GM19328 (cell line): ENCODE results near the gene TIMM17B.

Experiments
- ATAC-seq: cut with Tn5 transposase; IDR thresholded peaks from one replicate; pipeline ENCODE4 v1.9.1; 2021; ENCODE audit warnings: mild to moderate bottlenecking, moderate library complexity; ENCODE audit not compliant: unreplicated experiment

The TIMM17B gene

DNA sequence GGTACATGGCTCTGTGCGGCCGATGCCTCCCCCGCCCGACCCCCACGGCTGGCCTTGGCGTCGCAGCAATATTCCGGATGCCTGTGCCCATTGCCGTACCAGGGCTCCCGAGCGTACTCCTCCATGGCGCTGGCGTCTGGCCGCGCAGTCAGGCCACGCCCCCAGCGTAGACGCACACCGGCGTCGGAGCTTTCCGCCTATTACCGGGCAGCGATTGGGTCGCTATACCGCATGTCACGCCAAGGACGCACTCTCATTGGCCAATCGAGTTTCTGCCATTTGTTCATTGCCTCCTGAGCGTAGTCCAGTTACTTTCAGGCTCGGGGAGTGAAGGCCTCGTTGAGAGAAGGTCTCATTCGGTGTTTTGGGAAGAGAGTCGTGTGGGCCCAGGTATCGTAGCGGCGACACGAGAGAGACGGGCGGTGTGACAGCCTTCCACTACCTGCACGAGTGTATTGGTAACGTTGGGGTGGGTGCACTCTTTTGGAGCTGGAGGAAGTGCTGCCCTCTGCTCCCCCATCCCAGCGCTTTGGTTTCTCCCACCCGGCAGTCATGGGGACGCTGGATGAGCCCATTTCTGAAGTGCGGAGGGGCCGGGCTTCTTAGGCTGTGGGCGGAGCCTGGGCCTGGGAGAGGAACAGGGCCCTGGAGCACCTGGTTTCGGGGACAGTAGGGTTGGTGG is at the start of gene TIMM17B, which contains the start of gene PQBP1:
Gene TIMM17B, minus strand, starts transcription at position 144 of the 682 bp plus-strand sequence. Its CDS starts 19 bp downstream, at position 125.
Gene PQBP1, plus strand, starts transcription at position 306 of the 682 bp plus-strand sequence. CDS start 580 bp downstream, outside the sequence.
- peak; percentile 82 for ATAC-seq

DNA sequence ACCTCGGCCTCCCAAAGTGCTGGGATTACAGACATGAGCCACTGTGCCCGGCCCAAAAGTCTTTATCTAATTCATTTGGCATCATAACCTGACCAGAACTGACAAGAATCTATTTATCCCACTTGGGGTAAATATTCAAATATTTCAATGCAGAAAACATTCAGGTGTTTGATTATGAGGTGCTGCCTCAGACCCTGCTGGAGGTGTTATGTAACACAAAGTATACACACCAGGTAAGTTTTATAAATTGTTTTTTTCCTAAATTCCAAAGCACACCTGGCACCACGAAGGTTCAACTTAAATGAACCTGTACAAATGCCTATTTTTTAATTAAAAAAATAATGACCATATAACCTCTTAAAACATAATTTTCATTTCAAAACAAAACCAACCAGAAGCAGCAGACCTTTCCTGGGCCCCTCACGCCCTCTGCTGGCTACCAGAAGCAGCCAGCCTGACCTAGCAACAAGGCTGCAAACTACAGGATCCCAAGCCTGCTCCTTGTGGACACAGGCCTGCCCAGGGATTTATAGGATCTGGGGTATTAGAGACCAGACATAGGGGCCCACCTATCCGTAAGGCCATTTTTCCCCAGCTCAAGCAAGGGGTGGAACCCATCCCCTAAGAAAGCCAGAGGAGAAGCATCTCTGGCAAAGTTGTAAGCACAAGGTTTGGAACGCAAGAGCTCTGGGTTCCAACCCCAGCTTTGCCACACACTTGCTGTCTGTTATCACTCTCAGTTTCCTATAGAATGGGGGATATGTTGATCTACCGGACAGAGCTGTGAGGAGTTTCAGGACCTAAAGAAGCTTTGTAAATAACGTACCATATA is 48.2 kb upstream of the TIMM17B start:
- ATAC-seq, result no peak

- no peak for ATAC-seq
Observed at GRCh38 chrX:48942895-48943294, 45.3 kb upstream of the TIMM17B start.

DNA sequence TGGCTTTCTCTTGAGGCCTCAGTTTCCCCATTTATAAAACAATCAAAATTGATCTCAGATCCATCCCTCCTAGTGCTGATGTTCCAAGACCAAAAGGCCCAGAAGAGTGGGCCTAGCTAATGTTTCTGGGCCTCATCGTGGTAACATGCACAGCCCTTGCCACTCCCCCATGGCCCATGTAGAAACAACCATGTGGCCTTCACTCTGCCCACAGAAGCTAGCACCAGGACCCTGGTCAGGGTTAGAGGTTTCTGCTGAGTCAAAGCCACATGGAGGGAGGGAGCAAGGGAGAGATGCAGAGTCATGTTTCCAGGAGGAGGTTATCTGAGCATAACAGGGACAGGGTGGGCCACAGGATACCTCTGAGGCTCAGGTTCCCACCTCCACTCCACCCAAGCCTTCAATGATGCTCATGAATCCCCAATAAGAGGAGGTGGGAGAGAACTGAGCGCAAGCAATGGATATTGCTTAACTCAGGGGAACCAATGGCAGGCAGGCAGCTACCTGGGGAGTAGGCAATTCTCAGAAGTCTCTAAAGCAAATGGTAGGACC is 42.9 kb upstream of the TIMM17B start:
- ATAC-seq, result no peak

- ATAC-seq, result no peak
Observed at GRCh38 chrX:48939524-48940228, 42.1 kb upstream of the TIMM17B start.

- peak; percentile 43 for ATAC-seq
Observed at GRCh38 chrX:48938721-48939425, 41.3 kb upstream of the TIMM17B start.

DNA sequence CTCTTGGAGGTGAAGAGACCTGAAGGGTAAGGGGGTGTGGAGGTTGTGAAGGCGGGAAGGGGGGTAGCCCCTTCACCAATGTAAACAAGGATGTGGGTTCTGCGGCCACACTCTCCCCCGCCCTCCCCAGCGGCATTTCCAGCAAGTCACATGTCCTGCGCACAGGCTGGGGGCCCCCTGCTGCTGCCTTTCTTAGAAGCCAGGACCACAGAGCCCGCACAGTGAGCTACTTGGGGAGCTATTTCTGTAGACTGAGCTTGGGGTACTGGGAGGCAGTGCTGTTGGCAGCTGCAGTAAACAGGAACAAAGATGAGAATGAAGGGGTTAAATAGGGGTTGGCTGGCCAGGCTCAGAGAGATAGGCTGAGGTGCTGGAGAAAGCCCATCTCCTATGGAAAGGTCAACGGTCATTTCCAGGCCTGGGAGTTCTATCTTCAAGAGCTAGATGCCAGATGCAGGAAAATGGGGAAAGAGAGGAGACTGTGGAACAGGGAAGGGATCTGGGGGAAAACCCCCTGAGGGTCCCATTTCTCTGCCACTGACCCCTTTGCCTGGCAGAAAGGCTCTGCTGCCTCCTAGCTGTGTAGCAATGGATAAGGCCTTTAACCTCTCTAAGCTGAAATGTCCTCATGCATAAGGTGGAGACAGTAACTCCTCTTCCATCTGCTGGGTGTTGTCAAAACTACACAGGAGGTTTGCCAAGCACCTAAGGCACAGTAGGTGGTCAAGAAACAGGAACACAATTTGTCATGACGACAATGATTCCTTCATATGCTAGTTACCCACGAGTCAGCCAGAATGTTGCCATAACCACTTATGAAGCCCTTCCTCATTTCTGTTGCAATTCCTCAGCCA is 39.7 kb upstream of the TIMM17B start:
- ATAC-seq, result peak; percentile 52

DNA sequence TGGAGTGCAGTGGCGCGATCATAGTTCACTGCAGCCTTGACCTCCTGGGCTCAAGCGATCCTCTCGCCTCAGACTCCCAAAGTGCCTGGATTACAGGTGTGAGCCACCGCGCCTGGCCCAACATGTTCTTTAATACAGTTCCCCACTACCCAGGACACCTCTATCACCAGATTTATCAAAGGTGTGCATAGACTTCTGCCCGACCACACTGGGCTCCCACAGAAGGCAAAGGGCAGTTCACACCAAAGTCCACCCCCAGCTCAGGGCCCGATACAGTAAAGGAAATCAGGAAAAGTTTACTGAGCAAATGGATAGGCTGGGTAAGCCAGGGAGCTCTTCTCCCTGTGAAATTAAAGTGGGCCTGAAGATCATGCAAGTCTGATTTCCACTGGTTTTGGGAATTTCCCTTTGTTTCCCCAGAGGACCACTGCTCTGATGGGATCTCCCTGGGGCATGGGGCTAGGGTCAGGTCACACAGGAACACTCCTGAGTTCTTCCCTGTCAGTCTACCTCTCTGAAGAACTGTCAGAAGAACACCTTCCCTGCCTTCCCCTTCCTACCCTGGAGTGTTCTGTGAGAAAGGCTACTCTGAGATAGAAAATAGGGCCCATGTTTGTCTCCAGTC is 39.0 kb upstream of the TIMM17B start:
- ATAC-seq, result no peak

- no peak for ATAC-seq
Observed at GRCh38 chrX:48935301-48935670, 37.7 kb upstream of the TIMM17B start.

DNA sequence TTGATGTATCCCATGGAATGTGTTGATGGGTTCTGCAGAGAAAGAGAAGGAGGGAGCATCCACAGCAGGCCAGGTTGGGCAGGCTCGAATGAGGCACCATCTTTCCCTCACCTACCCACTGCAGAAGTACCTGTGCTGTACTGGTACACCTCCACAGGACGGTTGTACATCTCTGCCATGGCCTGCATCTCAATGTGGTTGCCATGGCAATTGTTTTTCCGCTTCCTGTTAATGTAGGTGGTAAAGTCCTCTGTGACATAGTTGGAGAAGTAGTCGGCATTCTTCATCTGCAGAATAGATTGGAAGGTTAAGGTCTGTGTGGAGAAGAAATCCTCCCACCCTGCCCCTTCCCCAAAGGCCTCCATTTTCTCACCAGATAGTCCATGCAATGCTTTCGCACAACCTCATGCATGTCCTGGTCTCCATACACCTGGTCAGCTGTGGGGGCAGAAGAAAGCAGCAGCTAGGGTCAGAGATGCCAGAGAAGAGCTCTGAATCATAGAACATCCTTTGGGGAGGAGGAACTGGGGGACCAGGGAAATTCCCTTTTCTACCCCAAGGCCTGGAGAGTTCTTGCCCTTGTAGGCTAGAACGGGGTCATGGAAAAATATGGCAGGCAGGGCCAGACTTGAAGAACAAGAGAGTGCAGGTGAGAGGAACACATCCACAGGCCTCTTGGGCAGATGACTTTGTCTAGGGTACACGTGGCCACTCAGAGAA is 37.2 kb upstream of the TIMM17B start:
- ATAC-seq, result no peak

DNA sequence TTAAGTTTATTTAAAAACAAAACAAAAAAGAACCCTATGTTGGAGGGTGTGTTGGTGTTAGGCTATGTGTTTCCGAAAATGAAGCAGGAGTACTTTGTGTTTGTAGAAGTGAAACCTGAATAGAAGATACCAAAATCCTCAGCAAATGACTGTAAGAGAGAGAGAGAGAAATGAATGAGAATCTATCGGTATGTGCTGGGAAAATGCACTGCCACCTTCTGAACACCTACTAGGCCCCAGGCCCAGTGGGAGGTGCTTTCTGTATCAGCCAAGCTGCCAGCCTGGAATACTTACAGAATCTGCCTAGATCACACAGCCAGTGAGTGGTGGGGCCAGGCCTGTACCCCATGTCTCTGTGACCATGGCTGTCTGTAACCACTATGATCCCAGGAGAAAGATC is 36.2 kb upstream of the TIMM17B start:
- ATAC-seq, result no peak

DNA sequence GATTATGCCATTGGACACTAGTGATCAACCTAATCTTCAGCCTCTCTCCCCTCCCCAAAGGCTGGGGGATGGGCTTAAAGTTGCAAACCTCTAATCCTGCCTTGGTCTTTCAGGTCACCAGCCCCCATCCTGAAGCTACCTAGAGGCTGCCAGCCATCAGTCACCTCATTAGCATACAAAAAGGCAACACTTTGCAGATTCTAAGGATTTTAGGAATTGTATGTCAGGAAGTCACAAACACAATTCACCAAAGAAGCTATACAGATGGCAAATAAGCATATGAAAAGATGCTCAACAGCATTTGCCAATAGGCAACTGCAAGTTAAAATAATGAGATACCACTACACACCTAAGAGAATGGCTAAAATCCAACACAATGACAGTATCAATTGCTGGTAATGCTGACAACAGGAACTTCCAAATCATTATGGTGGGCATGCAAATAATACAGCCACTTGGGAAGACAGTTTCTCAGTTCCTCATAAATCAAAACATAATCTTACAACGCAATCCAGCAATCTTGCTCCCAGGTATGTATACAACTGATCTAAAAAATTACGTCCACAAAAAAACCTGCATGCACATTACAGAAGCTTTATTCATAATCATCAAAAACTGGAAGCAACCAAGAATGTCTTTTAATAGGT is 30.3 kb upstream of the TIMM17B start:
- no peak for ATAC-seq

GRCh38 chrX:48927123-48927522 is 29.6 kb upstream of the TIMM17B start:
- no peak for ATAC-seq

DNA sequence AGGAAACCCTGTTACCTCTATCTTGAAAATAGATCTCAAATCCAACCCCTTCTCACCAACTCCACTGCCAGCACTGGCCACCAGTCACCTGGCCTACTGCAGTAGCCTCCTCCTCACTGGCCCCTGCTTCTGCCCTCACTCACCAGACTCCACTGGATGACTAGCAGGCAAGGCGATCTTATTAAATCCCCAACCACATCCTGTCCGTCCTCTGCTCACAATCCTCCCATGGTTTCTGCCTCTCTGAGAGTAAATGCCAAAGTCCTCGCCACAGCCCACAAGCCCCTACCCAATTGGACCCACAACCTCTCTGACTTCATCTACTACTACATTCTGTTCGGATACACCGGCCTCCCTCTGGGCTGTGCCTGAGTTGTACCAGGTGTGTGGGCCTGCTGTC is 26.7 kb upstream of the TIMM17B start:
- no peak for ATAC-seq

DNA sequence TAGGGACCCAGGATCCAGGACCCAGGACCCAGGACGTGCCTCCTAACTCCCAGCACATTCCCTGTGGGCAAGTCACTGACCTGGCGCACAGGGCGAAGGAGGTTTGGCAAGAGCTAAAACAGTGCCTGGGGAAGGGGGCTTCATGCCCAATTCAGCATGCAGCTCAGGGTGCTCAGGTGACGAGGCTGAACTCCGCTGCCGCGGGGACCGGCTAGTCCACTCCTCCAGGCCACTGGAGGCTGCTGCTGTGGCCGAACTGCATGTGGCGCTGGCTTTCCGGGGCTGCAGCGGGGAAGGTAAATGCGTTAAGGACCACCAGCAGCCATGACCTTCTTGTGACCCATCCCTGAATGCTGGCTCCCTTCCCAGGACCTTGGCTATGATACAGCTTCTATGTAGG is 26.2 kb upstream of the TIMM17B start:
- ATAC-seq, result no peak

DNA sequence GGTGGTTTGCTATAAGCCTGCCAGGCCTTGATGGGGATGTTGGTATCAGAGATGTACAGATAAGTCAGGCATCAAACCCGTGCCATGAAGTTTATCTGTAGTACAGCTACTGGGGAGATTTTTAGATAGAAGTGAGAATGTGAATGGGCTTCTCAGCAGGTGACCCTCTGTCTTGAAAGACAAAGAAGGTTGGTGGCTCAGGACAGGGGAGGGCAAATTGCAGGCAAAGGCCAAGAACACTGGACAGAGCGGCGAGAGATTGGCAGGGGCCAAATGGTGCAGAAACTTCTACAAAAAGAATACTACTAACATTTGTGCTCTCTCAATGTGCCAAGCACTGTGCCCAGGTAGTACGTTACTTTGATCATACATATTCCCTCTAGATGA is 23.1 kb upstream of the TIMM17B start:
- ATAC-seq, result no peak

DNA sequence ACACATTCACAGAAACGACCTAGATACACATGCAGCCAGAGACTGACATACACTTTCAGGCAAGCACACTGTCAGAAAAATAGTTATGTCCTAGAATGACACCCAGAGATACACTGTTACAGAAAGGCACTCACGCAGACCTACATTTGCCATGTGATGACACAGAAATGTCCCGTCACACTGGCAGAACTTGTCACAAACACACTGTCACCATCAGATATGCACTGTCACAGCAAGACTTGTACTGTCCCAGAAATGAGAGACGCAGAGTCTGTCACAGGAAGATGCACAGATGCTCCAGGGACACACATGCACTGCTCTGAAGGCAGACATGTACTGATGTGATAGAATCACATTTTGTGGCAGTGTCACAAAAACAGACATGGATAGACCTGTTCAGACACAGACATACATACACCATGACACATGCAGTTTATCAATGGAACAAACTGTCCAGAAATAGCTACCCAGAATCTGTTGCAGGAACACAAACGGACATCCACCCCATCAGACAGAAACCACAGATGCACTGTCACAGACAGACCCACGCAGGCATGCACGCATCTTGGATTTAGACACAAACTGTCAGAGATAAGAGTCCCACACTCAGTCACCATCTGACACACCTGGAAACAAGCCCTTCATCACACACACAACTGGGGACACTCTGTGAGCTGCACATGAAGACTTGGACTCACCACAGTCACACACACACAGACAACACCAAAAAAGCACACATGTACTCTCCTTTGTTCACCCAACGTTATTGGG is 22.6 kb upstream of the TIMM17B start:
- no peak for ATAC-seq
